ENCODE measurements around the gene ZSWIM6.
"Not testable (repeated sequence)": the region's sequence is repeated elsewhere in the genome, so short reads cannot be mapped to it uniquely, and the experiment has no call there.

Gene ZSWIM6

DNA sequence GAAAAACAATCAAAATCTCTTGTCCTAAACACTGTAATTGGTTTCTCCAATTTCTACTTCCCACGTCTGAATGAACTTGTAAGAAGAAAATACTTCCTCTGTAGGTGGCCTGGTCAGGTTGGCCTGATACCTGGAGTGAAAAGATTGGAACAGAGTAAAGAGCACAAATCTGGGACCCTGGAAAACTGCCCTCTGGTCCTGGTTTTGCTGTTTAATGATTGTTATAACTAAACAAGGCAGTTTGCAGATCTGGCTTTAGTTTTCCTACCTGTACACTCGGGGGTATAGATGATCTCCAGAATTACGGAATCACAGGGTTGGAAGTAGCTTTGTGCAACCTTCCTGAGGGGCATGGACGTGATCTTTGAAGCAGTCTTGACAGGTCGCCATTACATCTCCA, 67.6 kb downstream of the ZSWIM6 start:
- H3K4me3 ChIP-seq (replicated peaks; ENCODE audit: low read depth, low read length), result no peak overlapping the region
- no peak for DNase-seq (ENCODE audit: extremely low read depth, insufficient read length)
- TF ChIP-seq, protein P1, sequence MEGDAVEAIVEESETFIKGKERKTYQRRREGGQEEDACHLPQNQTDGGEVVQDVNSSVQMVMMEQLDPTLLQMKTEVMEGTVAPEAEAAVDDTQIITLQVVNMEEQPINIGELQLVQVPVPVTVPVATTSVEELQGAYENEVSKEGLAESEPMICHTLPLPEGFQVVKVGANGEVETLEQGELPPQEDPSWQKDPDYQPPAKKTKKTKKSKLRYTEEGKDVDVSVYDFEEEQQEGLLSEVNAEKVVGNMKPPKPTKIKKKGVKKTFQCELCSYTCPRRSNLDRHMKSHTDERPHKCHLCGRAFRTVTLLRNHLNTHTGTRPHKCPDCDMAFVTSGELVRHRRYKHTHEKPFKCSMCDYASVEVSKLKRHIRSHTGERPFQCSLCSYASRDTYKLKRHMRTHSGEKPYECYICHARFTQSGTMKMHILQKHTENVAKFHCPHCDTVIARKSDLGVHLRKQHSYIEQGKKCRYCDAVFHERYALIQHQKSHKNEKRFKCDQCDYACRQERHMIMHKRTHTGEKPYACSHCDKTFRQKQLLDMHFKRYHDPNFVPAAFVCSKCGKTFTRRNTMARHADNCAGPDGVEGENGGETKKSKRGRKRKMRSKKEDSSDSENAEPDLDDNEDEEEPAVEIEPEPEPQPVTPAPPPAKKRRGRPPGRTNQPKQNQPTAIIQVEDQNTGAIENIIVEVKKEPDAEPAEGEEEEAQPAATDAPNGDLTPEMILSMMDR (IDR thresholded peaks at IDR 0.05; ENCODE audit: insufficient read depth, low read length, poor library complexity, severe bottlenecking), result no peak
- no peaks in the 10 kb centered on the region for H3K36me3 ChIP-seq (ENCODE audit: control insufficient read depth, insufficient read depth, low read length)
- H3K27me3 ChIP-seq (replicated peaks; ENCODE audit: control insufficient read depth, insufficient read depth, low read length), result no peaks in the 10 kb centered on the region

DNA sequence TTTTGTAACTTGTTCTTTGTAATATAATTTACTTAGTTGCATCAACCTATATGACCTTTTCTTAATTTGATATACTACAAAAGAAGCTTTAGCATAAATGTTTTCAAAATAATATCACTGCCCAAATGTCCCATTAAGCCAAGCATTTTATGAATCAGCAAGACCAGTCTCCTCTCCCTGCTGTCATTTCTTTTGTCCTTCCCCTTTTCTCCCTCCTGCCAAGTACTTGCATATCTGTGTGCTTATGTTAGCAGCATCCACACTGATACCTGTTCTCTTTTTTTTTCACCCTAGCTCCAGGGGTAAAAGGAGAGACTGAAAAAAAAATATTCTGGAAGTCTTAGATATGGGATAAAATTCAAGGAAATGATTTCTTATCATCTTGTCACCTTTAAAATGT, 69.7 kb downstream of the ZSWIM6 start:
- Histone ChIP-seq H3K36me3 (ENCODE audit: control insufficient read depth, insufficient read depth, low read length) (no peaks in the 10 kb centered on the region), H3K4me3 (replicated peaks; ENCODE audit: low read depth, low read length) (no peak overlapping the region), H3K27me3 (replicated peaks; ENCODE audit: control insufficient read depth, insufficient read depth, low read length) (no peaks in the 10 kb centered on the region; the same call in 1 of the 2 replicates)
- no peak for DNase-seq (ENCODE audit: extremely low read depth, insufficient read length)
- TF ChIP-seq, protein P1 (IDR thresholded peaks at IDR 0.05; ENCODE audit: insufficient read depth, low read length, poor library complexity, severe bottlenecking), result no peak

GRCh38 chr5:61402244-61402823, 70.3 kb downstream of the ZSWIM6 start:
- Histone ChIP-seq H3K36me3 (ENCODE audit: control insufficient read depth, insufficient read depth, low read length) (no peaks in the 10 kb centered on the region), H3K4me3 (replicated peaks; ENCODE audit: low read depth, low read length) (no peak overlapping the region), H3K27me3 (replicated peaks; ENCODE audit: control insufficient read depth, insufficient read depth, low read length) (no peaks in the 10 kb centered on the region; the same call in 1 of the 2 replicates)
- TF ChIP-seq, protein P1 (IDR thresholded peaks at IDR 0.05; ENCODE audit: insufficient read depth, low read length, poor library complexity, severe bottlenecking), result no peak
- DNase-seq (ENCODE audit: extremely low read depth, insufficient read length), result no peak

GRCh38 chr5:61402970-61403900, 71.2 kb downstream of the ZSWIM6 start:
- Histone ChIP-seq H3K27me3 (replicated peaks; ENCODE audit: control insufficient read depth, insufficient read depth, low read length) (no peaks in the 10 kb centered on the region; the same call in 1 of the 2 replicates), H3K4me3 (replicated peaks; ENCODE audit: low read depth, low read length) (no peak overlapping the region), H3K36me3 (ENCODE audit: control insufficient read depth, insufficient read depth, low read length) (no peaks in the 10 kb centered on the region)
- TF ChIP-seq, protein P1 (IDR thresholded peaks at IDR 0.05; ENCODE audit: insufficient read depth, low read length, poor library complexity, severe bottlenecking), result no peak
- DNase-seq (ENCODE audit: extremely low read depth, insufficient read length), result no peak

DNA sequence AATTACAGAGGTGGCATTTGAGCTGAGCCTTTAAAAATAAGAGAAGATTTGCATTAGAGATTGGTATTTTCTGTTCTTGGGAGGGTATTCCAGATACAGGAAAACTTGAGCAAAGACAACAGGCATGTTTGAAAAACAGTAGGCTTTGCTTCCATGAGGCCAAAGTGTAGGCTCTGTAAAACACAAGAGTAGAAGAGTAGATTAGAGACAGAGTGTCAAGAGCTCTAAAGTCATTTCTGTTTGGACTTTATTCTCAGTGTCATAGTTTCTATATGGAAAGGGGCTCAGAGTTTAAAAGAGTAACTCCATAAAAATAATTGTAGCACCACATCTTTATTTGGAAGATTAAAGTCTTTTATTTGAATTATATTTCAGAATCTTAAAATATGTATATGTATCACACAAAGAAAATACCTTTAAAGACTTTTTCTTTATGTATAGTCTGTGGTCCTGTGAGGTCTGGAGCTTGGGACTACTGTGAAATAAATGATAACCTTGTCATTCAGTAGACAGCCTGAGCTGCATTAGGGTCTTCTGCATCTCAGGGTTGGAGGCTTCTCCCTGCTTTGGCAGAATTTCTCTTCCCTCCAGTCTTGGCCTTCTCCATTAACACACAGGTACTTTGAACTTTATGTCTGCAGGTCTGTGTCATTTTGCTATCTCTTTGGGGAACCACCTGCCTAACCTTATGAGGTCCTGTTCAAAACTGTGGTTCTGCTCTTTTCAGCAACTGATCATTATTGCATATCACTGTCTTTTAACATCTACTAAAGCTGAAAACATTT, 73.6 kb downstream of the ZSWIM6 start:
- TF ChIP-seq, protein P1 (IDR thresholded peaks at IDR 0.05; ENCODE audit: insufficient read depth, low read length, poor library complexity, severe bottlenecking), result no peak
- H3K27me3 ChIP-seq (replicated peaks; ENCODE audit: control insufficient read depth, insufficient read depth, low read length), result no peaks in the 10 kb centered on the region; the same call in 1 of the 2 replicates

DNA sequence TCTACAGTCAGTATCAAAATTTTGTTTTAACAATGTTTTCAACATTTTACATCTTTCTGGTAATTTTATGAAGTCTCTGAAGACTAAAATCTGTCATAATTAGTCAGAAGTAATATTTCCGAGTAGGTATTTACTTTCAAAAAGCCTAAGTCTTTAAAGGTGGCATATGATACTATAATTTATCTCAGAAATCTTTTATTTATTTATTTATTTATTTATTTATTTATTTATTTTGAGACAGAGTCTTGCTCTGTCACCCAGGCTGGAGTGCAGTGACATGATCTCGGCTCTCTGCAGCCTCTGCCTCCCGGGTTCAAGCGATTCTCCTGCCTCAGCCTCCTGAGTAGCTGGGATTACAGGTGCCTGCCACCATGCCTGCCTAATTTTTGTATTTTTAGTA, 74.4 kb downstream of the ZSWIM6 start:
- not testable (repeated sequence) for H3K36me3 ChIP-seq (ENCODE audit: control insufficient read depth, insufficient read depth, low read length)

More for the DNA sequence above, 73.6 kb downstream of the ZSWIM6 start:
- Histone ChIP-seq H3K36me3 (ENCODE audit: control insufficient read depth, insufficient read depth, low read length) (no peaks in the 10 kb centered on the region), H3K4me3 (replicated peaks; ENCODE audit: low read depth, low read length) (no peak overlapping the region)
- DNase-seq (ENCODE audit: extremely low read depth, insufficient read length), result no peak

More for the DNA sequence above, 74.4 kb downstream of the ZSWIM6 start:
- H3K4me3 ChIP-seq (replicated peaks; ENCODE audit: low read depth, low read length); DNase-seq (ENCODE audit: extremely low read depth, insufficient read length); H3K27me3 ChIP-seq (replicated peaks; ENCODE audit: control insufficient read depth, insufficient read depth, low read length): not testable (repeated sequence)
